HG02571 (cell line): Measurements from ENCODE around the gene MEF2D.

ENCODE experiments used
- ATAC-seq: cut with Tn5 transposase; IDR thresholded peaks from one replicate; pipeline ENCODE4 v1.9.1; 2021; ENCODE audit warnings: mild to moderate bottlenecking, moderate library complexity; ENCODE audit not compliant: unreplicated experiment

The MEF2D gene

DNA sequence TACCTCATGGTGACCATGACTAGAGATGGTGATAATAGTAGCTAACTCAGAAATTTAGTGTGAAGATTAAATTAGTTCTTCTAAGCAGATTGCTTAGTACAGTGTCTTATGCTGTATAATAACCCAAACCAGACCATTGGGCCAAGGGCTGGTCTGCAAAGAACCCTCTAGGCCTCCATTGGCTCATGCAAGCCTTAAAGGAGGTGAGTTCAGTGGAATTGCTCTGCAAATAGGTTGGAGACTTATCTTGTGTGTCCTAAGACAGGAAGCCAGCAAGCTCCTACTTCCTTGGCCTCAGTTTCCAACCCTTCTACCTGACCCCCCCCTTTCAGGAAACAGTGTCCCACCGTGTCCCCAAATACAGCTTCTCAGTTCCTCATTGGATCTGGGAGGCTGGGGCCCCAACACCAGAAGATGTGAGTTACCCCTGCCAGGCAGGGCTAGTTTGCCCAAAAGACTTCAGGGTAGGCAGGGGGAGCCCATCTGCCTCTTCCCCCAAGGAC is 1.9 kb upstream of the MEF2D start:
- ATAC-seq = no peak

DNA sequence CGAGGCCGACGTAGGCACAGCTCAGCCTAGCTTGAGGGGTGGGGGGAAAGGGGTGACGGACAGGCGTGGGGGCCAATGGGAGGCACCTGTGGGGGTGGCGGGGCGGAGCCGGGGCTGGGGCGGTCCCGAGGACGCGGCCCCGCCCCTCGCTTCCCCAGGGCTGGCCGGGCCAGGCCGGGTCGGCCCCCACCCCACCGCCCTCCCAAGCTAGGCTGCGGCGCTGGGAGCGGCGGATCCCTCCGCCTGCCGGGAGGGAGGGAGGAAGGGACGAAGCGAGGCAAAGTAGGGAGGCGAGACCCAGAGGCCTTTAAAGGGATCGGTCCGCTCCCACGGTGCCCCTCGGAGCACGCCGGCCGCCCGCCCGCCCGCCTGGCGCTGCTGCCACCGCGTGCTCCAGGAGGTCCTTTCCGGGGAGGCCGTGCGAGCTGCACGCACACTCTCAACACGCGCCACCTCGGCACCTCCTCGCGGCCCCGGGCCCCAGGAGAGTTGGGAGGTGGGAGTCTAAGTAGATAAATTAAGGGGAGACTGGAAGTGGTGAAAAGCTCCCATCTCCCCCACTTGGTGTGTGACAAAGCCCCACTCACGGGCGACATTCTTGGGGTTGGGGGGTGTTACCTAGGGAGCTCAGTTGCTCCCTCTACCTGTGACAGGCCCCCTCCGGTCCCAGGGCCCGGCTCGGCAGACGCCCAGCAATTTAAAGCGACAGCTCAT is 375 bp upstream of the MEF2D start:
- peak; percentile 46 for ATAC-seq

DNA sequence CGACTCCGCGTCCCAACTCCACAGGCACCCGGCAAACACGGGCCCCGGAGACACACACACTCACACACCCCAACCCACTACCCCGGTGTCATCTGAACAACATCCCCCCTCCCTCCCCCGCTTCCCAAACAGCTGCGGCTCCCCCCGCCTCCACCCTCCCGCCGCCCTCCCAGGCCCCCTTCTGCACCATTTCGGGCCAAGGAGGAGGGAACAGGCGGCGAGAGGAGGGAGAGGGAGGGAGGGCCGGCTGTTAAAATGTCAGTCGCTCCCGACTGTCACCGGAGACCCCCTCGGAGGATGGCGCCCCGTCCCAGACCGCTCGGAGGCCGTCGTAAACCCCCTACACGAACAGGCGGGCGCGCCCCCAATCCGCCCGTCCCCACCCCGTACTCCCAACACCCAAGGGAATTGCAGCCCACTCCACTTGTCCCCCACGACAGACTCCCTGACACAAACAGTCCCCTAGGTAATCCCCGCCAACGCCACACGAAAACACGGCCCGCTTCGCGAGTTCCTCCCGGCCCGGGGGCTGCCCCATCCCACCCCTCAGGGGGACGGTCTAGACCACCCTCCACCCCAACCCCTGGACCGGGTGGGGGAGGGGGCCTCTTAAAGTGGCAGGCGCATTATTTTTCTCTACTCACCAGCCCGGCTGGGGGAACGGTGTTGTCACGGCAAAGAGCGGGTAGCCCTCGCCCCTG is 583 bp downstream of the MEF2D start:
- peak; percentile 0 for ATAC-seq

DNA sequence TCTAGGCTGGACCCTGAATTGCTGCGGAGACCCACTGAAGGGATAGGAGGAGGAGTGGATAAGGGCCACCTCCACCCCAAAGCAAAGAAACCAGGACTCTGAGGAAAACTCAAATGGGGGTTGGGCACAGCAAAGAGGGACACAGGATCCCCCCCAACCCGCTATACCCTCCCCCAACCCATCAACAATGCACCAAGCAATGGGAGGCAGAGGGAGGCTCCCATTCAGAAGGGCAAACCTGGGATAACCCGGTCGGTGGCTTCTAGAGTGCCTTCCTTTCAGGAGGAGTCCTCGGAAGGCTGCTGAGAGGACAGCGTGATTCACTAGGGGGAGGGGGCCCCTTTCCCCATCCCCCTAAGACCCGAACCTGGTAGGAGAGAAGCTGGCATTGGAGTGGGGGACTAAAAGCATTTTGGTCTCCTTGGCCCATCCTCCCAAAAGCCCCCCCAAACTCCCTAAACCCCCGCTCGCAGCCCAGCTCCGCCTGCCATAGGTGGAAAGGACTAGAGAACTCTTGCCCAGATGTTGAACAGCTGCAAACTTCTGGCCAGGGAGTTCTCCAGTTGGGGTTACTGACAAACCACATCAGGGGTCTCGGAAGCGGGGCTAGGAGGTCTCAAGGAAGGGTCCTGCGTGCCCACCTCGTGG is 1.3 kb downstream of the MEF2D start:
- no peak for ATAC-seq

DNA sequence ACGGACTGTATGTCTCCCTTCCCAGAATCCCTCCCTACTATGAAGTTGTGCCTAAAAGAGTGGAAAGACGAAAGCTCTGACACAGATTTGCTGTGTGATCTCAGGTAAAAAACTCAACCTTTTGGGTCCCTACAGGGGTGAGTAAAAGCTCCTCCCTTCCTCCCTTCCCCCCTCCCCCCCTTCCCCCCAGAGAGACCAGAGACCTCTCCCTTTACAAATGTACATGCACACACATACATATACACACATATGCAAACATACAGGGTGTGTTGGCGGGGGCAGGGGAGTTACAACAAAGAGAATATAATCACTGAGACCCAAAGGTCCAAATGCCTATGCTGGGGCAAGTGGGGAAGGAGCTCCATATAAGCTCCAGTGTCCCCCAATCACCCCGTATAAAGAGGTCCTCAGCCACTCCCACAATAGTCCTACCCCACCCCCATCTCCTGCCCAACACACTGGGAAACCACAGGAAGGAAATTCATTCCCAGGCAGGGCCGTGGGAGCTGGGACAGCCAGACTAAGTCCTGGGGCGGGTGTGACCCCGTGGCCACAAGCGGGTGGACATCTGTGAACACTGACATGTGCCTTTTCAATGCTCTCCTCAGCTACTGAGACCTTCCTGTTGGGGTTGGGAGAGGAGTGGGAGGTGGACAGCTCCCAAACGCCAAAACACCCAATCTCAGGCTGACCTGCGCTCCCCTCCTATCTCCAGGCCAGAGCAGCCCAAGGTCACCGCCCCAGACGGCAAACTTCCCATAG is 2.0 kb downstream of the MEF2D start:
- no peak for ATAC-seq

DNA sequence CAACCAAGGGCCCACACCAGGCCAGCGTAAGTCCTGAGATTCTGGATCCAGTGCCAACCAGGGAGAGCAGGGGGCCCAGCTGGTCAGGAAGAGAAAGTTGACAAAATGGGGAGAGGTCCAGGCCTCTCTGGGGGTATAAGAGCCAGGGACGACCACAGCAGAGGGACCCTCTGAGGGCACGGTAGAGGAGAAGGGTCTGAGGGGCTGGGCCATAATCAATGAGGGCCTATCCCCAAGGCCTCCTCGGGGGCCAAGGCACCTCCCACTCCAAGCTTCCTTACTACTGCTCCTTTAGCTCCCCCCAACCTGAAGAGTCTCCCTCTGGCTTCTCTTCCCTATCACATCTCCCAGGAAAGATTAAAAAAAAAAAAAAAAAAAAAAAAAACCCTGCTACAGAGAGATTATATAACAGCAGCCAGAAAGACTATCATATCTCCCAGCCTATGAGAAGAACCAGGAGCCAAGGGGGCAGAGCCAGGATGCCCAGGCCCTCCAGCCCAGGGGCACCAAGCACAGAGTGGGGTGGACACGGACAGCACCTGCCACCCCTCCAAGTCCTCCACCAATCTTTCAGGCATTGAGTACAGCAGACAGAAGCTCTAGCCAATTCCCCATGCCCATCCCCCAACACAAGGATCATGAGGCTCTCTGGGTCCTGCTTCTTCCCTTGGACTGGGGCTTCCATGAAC is 2.7 kb downstream of the MEF2D start:
- no peak for ATAC-seq

DNA sequence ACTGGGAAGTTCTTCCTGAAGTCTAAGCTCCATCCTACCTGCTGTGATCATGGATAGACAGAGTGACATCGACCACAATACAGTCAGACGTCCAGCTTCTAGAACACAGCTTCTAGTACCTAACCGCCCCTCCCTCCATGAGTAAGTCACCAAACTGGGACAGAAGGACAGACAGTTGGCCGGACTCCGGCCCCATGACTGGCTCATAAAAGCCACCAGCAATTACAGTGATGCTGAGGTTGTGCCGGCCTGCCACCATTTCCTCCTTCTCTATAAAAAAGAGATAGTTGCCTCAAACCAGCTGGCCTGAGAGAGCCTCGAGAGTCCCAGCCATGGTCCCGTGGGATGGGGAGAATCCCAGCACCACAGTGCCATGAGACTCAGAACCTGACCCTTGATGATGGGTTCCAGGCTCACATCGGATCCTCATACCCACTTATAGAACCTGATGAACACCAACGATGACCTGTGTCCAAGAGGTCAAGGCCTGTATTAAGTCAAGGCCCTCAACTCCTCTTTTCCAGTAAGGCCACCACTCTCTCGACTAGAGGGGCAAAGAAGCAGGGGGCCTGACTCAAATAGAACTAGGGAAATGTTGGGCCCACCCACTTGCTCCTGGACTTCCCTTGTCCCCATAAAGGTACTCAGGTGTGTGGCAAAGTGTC is 3.4 kb downstream of the MEF2D start:
- no peak for ATAC-seq

DNA sequence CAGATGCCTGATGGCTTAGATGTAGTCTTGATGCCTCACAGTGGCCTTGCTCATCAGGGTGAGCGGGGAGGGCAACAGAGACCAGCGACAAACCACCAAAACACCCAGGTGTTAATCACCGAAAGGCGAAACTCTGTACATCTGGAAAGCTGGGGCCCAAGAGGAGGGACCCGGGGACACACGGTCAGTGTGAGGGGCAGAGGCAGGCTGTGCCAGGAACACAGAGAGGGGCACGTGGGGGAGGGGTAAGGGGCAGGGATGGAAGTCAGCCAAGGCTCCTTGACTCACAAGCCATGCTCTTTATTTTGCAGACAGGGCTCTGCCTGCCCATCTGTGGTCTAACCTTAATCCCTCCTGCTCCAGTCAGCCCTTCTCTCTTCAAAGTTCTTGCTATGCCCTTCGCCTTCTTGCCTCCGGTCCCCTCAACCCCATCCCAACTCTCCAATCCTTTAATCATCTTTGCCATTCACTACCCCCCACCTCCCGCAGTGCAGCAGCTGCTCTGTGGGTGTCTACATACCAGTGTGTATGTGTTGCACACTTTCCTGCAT is 4.3 kb downstream of the MEF2D start:
- ATAC-seq = no peak

DNA sequence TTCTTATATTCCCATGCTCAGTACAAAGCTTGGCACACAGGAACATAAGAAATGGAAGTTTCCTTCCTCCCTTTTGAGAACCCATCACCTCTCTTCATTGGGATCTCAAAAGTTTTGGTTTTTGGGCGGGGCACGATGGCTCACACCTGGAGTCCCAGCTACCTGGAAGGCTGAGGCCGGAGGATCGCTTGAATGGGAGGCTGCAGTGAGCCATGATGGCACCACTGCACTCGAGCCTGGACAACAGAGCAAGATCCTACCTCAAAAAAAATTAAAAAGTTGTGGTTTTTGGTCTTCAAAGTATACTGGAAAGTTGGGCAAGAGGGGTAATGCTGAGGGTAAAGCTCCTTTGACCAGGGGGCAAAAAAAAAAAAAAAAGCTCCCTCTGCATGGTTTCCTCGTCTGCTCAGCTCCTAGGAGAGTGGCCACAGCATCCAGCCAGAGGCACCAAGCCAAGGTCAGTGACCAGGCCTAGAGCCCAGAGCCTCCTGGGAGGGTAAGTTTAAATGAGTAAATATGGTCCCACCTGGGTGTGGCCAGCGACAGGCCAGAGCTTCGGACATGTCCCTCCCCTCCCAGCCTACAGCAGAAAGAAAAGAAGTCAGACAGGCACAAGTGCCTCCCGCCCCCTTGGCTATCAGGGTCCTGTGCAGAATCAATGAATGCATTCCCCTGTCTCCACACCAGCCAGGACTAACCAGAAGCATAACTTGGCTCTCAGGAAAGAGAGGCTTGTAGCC is 5.0 kb downstream of the MEF2D start:
- no peak for ATAC-seq

DNA sequence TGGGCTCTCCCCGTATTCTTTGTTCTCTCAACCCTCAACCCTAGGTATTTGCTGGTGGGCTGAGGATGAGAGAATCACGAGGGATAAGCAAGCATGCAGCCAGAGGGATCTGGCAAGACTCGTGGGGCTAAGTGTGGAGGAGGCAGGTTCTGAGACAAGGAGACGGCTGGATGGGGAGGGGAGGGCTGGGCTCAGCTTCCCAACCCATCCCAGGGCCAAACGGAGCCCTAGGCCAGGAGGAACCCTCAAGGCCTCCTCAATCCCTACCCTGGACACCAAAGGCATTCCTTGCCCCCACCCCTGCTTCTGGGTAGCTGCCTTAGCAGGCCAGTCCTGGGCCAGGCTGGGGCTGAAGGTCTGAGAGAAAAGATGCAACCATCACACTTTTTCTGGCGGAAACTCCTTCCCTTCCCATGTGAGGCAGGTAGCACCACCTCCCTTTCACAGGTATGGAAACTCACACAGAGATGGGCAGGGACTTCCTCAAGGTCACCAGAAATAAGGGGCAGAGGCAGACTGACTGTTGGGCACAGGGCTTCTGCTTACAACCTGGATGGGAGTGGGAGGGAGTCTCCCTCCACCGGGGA is 6.2 kb downstream of the MEF2D start:
- no peak for ATAC-seq

DNA sequence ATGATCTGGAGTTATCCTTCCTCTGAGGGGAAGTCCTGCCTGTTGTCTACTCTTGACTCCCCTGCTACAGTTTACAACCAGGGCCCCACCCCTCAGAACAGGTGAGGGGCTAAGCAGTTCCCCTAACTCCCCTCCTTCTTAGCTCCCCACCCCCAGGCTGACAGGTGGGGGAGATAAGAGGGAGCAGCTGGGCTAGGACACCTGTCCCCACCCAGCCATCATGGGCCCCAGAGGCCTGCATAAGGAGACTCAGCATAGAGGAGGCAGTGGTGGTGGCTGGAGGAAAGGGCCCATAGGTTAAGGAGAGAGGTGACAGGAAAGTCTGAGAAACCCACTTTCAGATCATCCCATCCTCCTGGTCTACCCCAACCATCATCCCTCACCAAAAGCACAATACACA is 6.8 kb downstream of the MEF2D start:
- ATAC-seq = no peak

DNA sequence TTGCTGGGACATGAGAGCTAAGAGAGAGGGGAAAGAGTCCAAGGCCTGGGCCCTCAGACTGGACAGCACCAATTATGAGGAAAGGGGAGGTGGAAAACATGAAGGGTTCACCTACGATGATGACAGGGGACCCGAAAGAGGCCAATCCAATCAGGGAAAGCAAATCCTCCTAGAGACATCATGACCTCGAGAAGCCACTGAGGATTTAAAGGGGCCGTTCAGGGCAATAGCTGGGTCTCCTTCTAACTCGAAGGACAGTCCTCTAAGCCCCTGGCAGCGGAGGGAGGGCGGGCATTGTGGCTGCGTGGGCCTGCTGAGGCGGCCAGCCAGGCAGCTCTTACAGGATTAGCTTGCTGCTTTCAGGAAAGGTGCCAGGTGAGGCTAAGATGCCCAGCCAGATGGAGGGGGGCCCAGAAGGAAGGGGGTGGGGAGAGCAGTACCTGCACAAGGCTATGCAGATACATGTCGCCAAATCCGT is 7.4 kb downstream of the MEF2D start:
- ATAC-seq = no peak

DNA sequence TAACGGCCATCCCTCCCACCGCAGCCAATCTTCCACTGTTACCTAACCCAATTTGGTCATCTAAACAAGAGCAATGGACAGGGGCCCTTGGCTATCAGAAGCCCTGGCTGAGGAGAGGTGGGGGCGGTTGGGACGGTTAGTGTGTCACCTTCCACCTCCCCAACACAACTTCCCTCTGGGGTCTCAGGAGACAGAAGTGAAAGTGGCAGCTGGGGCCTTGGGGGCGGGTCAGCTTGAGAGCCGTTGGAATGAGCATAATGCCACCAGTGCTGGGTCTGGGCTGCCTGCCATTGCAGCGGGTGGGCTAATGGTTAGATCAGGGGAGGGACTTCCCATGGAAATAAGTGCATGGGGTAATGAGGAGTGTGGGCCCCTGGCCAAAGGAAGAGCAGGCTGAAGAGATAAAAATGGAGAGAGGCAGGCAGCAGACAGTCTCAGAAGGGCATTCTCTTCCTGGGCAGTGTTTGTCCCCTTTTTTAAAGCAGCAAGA is 7.9 kb downstream of the MEF2D start:
- ATAC-seq = no peak

DNA sequence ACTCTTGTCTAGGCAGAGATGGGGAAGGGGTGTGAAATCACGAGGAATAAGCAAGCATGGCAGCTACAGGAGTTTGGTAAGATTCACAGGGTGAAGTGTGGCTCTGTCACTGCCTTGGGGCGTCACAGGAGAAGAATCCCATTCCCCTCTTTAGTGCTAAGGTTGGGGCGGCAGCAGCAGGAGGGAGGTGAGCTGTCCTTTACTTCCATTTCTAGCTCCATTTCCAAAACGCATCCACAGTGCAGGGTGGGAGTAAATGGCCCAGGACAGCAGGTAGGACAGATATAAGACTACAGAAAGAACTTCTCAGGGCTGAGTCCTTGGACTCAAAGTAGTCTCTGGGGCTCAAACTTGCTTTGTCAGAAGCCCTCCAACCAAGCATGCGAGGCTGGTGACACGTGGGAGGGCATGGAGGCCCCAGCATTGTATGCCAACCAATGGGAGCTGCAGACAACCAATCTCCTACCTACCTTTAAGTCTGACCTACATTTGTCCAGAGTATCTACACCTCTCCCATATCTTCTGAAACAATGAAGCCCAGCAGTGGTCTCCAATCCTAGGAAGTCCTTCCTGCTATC is 8.5 kb downstream of the MEF2D start:
- no peak for ATAC-seq

DNA sequence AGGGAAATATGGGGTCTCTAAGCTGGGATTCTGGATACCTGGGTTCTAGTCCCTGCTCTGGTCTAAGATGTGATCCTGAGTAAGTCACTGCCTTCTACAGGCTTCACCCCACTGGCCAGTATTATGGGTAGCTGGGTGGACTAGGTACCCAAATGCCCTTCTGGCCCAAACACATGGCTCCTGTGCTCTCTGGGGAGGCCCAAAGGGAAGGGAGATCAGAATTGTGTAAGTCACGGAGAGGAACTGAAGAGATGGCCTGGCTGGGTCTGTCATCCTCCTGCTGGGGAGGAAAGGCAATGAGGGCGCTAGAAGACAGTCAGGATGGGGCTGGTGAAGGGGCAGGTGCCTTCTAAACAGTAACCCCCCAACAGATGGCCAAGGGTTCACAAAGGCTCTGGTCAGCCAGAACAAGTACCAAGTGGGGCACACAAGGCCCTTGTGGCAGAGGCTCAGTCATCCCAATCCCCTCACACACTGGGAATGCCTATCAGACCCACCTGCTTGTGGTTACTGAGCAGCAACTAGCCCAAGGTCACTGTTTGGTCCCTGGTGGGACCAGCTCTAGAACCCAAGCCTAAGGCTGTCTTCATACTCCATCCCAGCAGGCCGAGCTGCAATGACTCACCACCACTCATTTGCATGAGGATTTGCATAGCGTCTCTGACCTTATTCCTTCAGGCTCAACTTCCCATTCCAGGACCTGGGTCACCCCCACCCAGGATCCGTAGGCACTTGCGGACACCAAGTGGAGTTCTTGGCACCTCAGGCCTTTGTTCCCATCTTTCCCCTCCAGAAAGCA is 9.2 kb downstream of the MEF2D start:
- ATAC-seq = no peak

DNA sequence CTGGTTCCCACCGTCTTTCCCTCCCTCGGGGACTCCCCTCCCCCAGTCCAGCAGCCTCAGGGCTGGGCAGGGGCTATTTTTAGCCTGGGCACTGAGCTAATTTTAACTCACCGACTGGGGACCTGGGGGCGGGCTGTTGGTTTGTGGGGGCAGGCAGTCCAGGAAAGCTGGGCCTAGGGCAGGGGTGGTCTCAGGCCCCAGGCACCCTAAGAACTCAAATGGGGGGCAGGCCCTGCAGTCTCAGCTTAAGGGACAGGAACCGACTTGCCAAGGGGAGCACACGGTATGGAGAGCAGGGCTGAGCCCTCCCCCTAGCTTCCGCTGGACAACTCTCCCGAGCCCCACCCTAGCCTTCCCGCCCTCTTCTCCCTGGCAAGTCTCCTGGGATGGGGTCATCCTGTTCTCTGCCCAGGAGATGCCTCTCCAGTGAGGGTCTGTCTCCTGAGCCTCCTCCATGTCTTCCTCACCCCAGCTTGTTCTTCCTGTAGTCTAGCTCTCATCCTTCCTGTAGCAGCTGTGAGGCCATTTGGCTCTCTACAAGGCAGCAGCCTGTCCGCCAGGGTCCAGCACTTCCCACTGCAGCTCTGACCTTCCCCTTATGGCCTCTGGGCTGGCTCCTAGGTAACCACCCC is 10.1 kb downstream of the MEF2D start:
- ATAC-seq = no peak

DNA sequence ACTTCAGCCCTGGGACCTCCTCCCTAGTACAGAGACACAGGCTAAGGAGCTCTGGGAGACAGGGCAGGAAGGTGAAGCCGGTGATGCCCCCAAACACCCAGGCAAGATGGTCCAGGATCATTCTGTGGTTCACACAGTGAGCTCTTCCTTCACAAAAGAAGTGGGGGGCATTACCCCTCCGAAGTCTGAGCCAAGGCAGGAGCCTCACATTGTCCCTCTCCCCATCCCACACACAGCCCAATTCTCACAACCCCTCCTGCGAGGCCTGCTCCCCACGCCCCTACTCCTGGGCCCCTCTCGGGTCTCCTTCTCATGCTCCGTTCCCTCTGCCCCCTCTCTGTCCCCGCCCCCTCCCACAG is 10.7 kb downstream of the MEF2D start:
- ATAC-seq = no peak
